ENCODE measurements around the gene GALNT11.

- no peak for TF ChIP-seq YY1 (IDR thresholded peaks at IDR 0.05; ENCODE audit: insufficient read depth, insufficient read length)
- no peak for TF ChIP-seq ZNF274 (IDR thresholded peaks at IDR 0.05; ENCODE audit: low read depth, low read length)
Observed at GRCh38 chr7:152016947-152017346, 8.5 kb upstream of the GALNT11 start.

All from NT2/D1 (cell line).